Uterus (tissue), 4 donors: Measurements from ENCODE around the gene COA8. TPM values are rescaled to one million over a fixed set of nuclear protein-coding genes. Genes with fewer than 3 reads are reported as not detected.
A peak's percentile ranks its signal among the peaks of the same experiment; 100 is the strongest.

Source experiments
- DNase-seq, 2 donors: peaks; one replicate each; pipeline ENCODE4 v3.0.0-alpha.2; 2019 to 2020
- H3K27ac ChIP-seq, 2 donors: fragments of 200-600 bp; sonication (generic); 1 replicate in 1 of 2; 2 replicates in 1 of 2; pipeline ENCODE4 v1.5.1; 2016 to 2018
- H3K27me3 ChIP-seq, 2 donors: fragments of 200-600 bp; sonication (generic); one replicate each; pipeline ENCODE4 v1.5.1; 2018 to 2019; ENCODE audit warnings: control low read depth in 1 of 2
- H3K36me3 ChIP-seq, 2 donors: fragments of 200-600 bp; sonication (generic); one replicate each; pipeline ENCODE4 v1.5.1; 2019; ENCODE audit warnings: control low read depth in 1 of 2
- H3K4me1 ChIP-seq, 2 donors: fragments of 200-600 bp; sonication (generic); one replicate each; pipeline ENCODE4 v1.5.1; 2018 to 2019; ENCODE audit warnings: control low read depth in 1 of 2
- H3K4me3 ChIP-seq, 2 donors: fragments of 200-600 bp; sonication (generic); 1 replicate in 1 of 2; 2 replicates in 1 of 2; pipeline ENCODE4 v1.5.1; 2018 to 2019; ENCODE audit warnings: mild to moderate bottlenecking in 1 of 2
- H3K9me3 ChIP-seq, 2 donors: fragments of 200-600 bp; sonication (generic); one replicate each; pipeline ENCODE4 v1.5.1; 2019; ENCODE audit warnings: control low read depth in 1 of 2
- CTCF ChIP-seq, 4 experiments: fragments of 200-600 bp in 2 of 4; fragments of 450-650 bp in 2 of 4; sonication (generic) in 2 of 4; IDR thresholded peaks; one replicate each; pipeline ENCODE4 v1.5.1; 2016 to 2019; ENCODE audit warnings: antibody characterized with exemption in 4 of 4, mild to moderate bottlenecking in 2 of 4, moderate library complexity in 1 of 4
- POLR2A ChIP-seq, 2 donors: fragments of 450-650 bp; IDR thresholded peaks; one replicate each; pipeline ENCODE4 v1.6.1; 2016; ENCODE audit warnings: antibody characterized with exemption in 2 of 2, mild to moderate bottlenecking in 1 of 2, moderate library complexity in 1 of 2
- intact Hi-C: fragments of 100-400 bp; cut with DNase I; formaldehyde crosslinking; loops from one replicate; pipeline ENCODE4 v1.15.1; 2023; ENCODE audit warnings: low total_unique reads
- total RNA-seq, 4 donors: library from RNA; depleted of rRNA in 3 of 4; stranded (reverse); fragments of >200 nt in 3 of 4; gene quantifications; one replicate each; pipeline versions ENCODE4 v1.1.0 to v1.2.4, GENCODE V29; 2014 to 2023
- donor health status: DM: yes; HTN: yes; CAD: no.

Gene COA8
- total RNA-seq, 4 donors from 2014 or later: 26.9 to 51.5 (median 31.6) TPM; not detected in 1

DNA sequence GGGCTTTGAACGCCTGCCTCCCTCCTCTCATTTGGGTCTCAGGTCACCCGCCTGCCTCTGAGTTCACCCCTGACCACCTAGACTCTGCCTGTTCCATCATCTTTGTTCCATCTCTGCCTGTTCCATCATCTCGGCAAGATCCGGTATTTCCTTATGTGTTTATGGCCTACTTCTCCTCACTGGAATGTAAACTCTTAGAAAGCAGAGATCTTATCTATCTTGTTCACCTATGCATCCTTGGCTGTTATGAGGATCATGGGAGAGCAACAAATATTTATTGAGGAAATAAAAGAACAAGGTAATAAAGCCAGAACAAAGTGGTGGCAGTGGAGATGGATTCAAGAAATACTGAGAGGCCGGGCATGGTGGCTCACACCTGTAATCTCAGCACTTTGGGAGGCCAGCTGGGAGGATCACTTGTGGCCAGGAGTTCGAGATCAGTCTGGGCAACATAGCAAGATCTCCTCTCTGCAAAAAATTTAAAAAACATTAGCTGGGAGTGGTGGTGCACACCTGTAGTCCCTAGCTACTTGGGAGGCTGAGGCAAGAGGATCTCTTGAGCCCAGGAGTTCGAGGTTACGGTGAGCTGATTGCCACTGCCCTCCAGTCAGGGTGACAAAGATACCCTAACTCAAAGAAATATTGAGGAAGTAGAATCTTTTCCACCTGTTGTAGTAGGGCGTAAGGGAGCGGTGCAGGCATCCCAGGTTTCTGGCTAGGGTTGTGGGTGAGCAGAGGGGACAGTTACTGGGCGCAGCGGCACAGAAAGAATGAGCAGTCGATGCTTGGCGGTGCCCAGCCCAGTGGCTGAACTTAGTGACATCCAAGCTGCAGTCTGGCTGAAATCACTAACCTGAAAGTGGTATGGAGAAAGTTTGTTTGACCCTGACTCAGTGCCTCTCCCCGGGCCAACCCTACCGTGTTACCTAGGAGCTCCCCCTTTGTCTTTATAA lies 64.6 kb downstream of the COA8 start:
- H3K4me1 ChIP-seq: peaks cover 0 to 6% of the 10 kb centered on the region in 2 donors
- intact Hi-C loops: no loop called here
- no peak overlapping the region for H3K4me3 ChIP-seq
- H3K36me3 ChIP-seq: no peaks in the 10 kb centered on the region
- TF ChIP-seq CTCF (IDR thresholded peaks at IDR 0.05) (no peak), POLR2A (IDR thresholded peaks at IDR 0.05) (no peak)
- no peaks in the 10 kb centered on the region for H3K27me3 ChIP-seq
- no peak for DNase-seq
- H3K9me3 ChIP-seq: no peaks in the 10 kb centered on the region
- H3K27ac ChIP-seq: peak overlapping the region; percentile 96 to 97

- H3K4me3 ChIP-seq: peak overlapping the region; percentile 64 to 86
- H3K27me3 ChIP-seq: no peaks in the 10 kb centered on the region
- TF ChIP-seq CTCF (IDR thresholded peaks at IDR 0.05) (no peak), POLR2A (IDR thresholded peaks at IDR 0.05) (peak in 1 of 2 donors; percentile 62)
- peak overlapping the region; percentile 96 to 97 for H3K27ac ChIP-seq
- DNase-seq: peak; percentile 69 to 71
- intact Hi-C loops: no loop called here
- H3K9me3 ChIP-seq: no peaks in the 10 kb centered on the region
- H3K4me1 ChIP-seq: peaks cover 0 to 9% of the 10 kb centered on the region in 2 donors
- H3K36me3 ChIP-seq: no peaks in the 10 kb centered on the region
Observed at GRCh38 chr14:103628221-103628683, 65.5 kb downstream of the COA8 start.

DNA sequence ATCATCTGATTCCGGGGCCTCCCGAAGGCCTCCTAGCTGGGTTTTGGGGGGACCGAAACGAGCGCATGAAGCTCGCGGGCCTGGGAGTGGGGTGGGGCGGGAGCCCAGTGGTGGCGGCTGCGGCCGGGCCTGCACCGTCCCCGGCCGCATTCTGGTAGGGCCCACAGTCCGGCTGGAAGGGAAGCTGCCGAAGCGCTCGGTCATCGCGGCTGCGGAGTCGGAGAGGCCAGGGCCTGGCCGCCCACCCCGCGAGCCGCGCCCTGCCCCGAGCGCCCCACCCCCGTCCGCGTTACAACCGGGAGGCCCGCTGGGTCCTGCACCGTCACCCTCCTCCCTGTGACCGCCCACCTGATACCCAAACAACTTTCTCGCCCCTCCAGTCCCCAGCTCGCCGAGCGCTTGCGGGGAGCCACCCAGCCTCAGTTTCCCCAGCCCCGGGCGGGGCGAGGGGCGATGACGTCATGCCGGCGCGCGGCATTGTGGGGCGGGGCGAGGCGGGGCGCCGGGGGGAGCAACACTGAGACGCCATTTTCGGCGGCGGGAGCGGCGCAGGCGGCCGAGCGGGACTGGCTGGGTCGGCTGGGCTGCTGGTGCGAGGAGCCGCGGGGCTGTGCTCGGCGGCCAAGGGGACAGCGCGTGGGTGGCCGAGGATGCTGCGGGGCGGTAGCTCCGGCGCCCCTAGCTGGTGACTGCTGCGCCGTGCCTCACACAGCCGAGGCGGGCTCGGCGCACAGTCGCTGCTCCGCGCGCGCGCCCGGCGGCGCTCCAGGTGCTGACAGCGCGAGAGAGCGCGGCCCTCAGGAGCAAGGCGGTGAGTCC lies 66.1 kb downstream of the COA8 start, which contains the start of gene KLC1:
Gene KLC1, plus strand, starts transcription at position 528 of the 819 bp plus-strand sequence. CDS start 25,354 bp downstream, outside the sequence.
- Histone ChIP-seq H3K27ac (peak within 1 kb of the TSS; percentile 96 to 97), H3K4me3 (peak within 1 kb of the TSS; percentile 64 to 86), H3K9me3 (no peaks in the 10 kb centered on the region), H3K4me1 (peaks cover 0 to 9% of the 10 kb centered on the region in 2 donors), H3K36me3 (no peaks in the 10 kb centered on the region), H3K27me3 (no peaks in the 10 kb centered on the region)
- peak in 1 of 4 experiments; percentile 3 for TF ChIP-seq CTCF (IDR thresholded peaks at IDR 0.05)
- peak; percentile 73 to 97 for TF ChIP-seq POLR2A (IDR thresholded peaks at IDR 0.05)
- DNase-seq: peak; percentile 81 to 89
- intact Hi-C loops: no loop called here

- no peak for TF ChIP-seq CTCF (IDR thresholded peaks at IDR 0.05)
- no peak for TF ChIP-seq POLR2A (IDR thresholded peaks at IDR 0.05)
- DNase-seq: peak; percentile 51 to 56
- Histone ChIP-seq H3K9me3 (no peaks in the 10 kb centered on the region), H3K27ac (peak overlapping the region; percentile 96 to 97), H3K4me3 (peak overlapping the region; percentile 64 to 86), H3K27me3 (no peaks in the 10 kb centered on the region), H3K36me3 (no peaks in the 10 kb centered on the region), H3K4me1 (peaks cover 0 to 15% of the 10 kb centered on the region in 2 donors)
- intact Hi-C loops: no loop called here
Observed at GRCh38 chr14:103629503-103630121, 66.9 kb downstream of the COA8 start.
